Keratinocyte (primary cell): ENCODE results near the gene PABPN1L. TPM values are rescaled to one million over a fixed set of nuclear protein-coding genes. Genes with fewer than 3 reads are reported as not detected.

Experiments
- DNase-seq: peaks from one replicate; pipeline ENCODE4 v3.0.0-alpha.2; 2011; ENCODE audit warnings: low read depth, missing footprints, low spot score
- FAIRE-seq: peaks from 2 replicates; lab custom pipeline; 2011; peaks lifted over from hg19 to GRCh38; lab: Jason Lieb, UNC
- H2AFZ ChIP-seq: 2 replicates; pipeline ENCODE4 v1.6.0; 2012; ENCODE audit warnings: low read length, control low read depth, inconsistent platforms; ENCODE audit not compliant: control insufficient read depth
- H3K27ac ChIP-seq: 2 replicates; pipeline ENCODE4 v1.5.1; 2011; ENCODE audit warnings: low read length; ENCODE audit not compliant: control insufficient read depth, insufficient read depth
- H3K27me3 ChIP-seq: 3 replicates; pipeline ENCODE4 v1.6.0; 2011; ENCODE audit warnings: low read length; ENCODE audit not compliant: control insufficient read depth, insufficient read depth; ENCODE audit errors: extremely low read depth
- H3K36me3 ChIP-seq, 2 experiments: 2 replicates in 1 of 2; 3 replicates in 1 of 2; pipeline ENCODE4 v1.5.1; 2011; ENCODE audit warnings: low read length in 2 of 2, mild to moderate bottlenecking in 1 of 2; ENCODE audit not compliant: control insufficient read depth in 2 of 2, insufficient read depth in 2 of 2; ENCODE audit errors: extremely low read depth in 1 of 2
- H3K4me1 ChIP-seq: 3 replicates; pipeline ENCODE4 v1.5.1; 2011; ENCODE audit warnings: low read length; ENCODE audit not compliant: control insufficient read depth, insufficient read depth; ENCODE audit errors: extremely low read depth
- H3K4me2 ChIP-seq: 3 replicates; pipeline ENCODE4 v1.6.0; 2011; ENCODE audit warnings: low read depth, low read length; ENCODE audit not compliant: control insufficient read depth, insufficient read depth; ENCODE audit errors: extremely low read depth
- H3K4me3 ChIP-seq, 3 experiments: fragments of 200-600 bp in 1 of 3; sonication (generic) in 1 of 3; 2 replicates in 2 of 3; 3 replicates in 1 of 3; pipeline ENCODE4 v1.5.1; 2011 to 2016; ENCODE audit warnings: low read length in 3 of 3, mild to moderate bottlenecking in 3 of 3, control low read depth in 2 of 3, inconsistent platforms in 1 of 3, low read depth in 1 of 3, mixed read lengths in 1 of 3, mixed run types in 1 of 3, moderate library complexity in 1 of 3; ENCODE audit not compliant: control insufficient read depth in 2 of 3, insufficient read depth in 2 of 3; ENCODE audit errors: extremely low read depth in 1 of 3
- H3K79me2 ChIP-seq: 2 replicates; pipeline ENCODE4 v1.6.0; 2012; ENCODE audit warnings: low read length; ENCODE audit not compliant: control insufficient read depth, insufficient read depth
- H3K9ac ChIP-seq: 3 replicates; pipeline ENCODE4 v1.6.0; 2011; ENCODE audit warnings: low read length; ENCODE audit not compliant: control insufficient read depth, insufficient read depth; ENCODE audit errors: extremely low read depth
- H3K9me1 ChIP-seq: 3 replicates; pipeline ENCODE4 v1.6.0; 2011; ENCODE audit warnings: low read length; ENCODE audit not compliant: control insufficient read depth, insufficient read depth; ENCODE audit errors: extremely low read depth
- H3K9me3 ChIP-seq: 2 replicates; pipeline ENCODE4 v1.5.1; 2012; ENCODE audit warnings: low read depth, low read length; ENCODE audit not compliant: control insufficient read depth
- H4K20me1 ChIP-seq: 3 replicates; pipeline ENCODE4 v1.6.0; 2011; ENCODE audit warnings: low read length; ENCODE audit not compliant: control insufficient read depth, insufficient read depth; ENCODE audit errors: extremely low read depth
- CTCF ChIP-seq, 3 experiments: IDR thresholded peaks in 1 of 3; conservative IDR thresholded peaks in 1 of 3; optimal IDR thresholded peaks in 1 of 3; 2 replicates in 2 of 3; 3 replicates in 1 of 3; pipeline versions ENCODE3 to v1.5.1; 2011; ENCODE audit warnings: low read length in 3 of 3, mild to moderate bottlenecking in 3 of 3, moderate library complexity in 2 of 3, control low read depth in 1 of 3, inconsistent platforms in 1 of 3; ENCODE audit not compliant: insufficient read depth in 2 of 3; ENCODE audit errors: extremely low read depth in 1 of 3
- EZH2 ChIP-seq: IDR thresholded peaks from one replicate; pipeline ENCODE4 v1.6.1; 2012; ENCODE audit warnings: inconsistent platforms, mild to moderate bottlenecking, low read length, moderate library complexity
- dilution Hi-C: fragments of 300-500 bp; cut with MboI; formaldehyde crosslinking; loops from one replicate; pipeline ENCODE4 v1.7.0; 2020; ENCODE audit warnings: low sequenced_read_pairs; ENCODE audit not compliant: extremely low pct_ligation_motif_present
- polyA plus RNA-seq, 5 experiments: library from polyadenylated mRNA; depleted of rRNA in 3 of 5; stranded (reverse) in 3 of 5; stranded (forward) in 1 of 5; unstranded in 1 of 5; fragments of >200 nt; gene quantifications; 1 replicate in 1 of 5; 2 replicates in 3 of 5; 3 replicates in 1 of 5; pipeline versions ENCODE4 v1.2.1 to v1.2.3, GENCODE V29; 2011 to 2012; ENCODE audit warnings: missing spikeins in 2 of 5, low read depth in 1 of 5, low replicate concordance in 1 of 5

PABPN1L gene
- polyA plus RNA-seq, 1 donor (not counting 4 experiments of a cell fraction or from before 2014, with no cell fraction given) = not detected

DNA sequence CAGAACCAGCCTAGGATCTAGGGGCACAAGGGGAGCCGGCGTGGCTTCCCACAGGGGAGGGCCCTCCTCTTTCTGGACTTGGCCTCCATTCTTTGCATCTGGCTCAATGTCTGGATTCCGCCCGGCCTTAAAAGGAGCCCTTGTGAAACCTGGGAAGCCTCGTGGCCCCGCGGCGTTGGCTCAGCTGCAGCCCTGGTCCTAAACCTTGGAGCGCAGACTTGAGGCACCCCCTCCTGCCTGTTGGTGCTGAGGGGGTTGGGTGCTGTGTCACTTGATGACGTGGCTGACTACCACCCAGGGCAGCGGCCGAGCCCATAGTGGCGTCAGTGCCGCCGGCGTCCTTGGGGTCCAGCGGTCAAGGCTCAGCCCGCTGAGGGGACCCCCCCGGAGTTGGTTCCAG is 5.1 kb downstream of the PABPN1L start:
- Histone ChIP-seq H3K9me3 (no peaks in the 10 kb centered on the region), H3K9ac (no peak overlapping the region), H3K4me1 (no peaks in the 10 kb centered on the region), H3K79me2 (peaks cover 3% of the 10 kb centered on the region), H2AFZ (no peak overlapping the region), H3K36me3 (peaks cover 3 to 18% of the 10 kb centered on the region in 2 experiments), H3K27me3 (no peaks in the 10 kb centered on the region), H3K27ac (no peak overlapping the region), H3K9me1 (no peaks in the 10 kb centered on the region), H3K4me2 (no peak overlapping the region), H4K20me1 (no peaks in the 10 kb centered on the region), H3K4me3 (no peak overlapping the region)
- no peak for TF ChIP-seq EZH2
- no peak for TF ChIP-seq CTCF (optimal IDR thresholded peaks at IDR 0.05 in 1 of 3, IDR thresholded peaks at IDR 0.05 in 1 of 3, conservative IDR thresholded peaks at IDR 0.05 in 1 of 3; ENCODE audit: extremely low read depth in 1 of 3, insufficient read depth in 2 of 3, low read length in 3 of 3)
- FAIRE-seq (no peak), DNase-seq (no peak)
- dilution Hi-C loops = no loop called here

DNA sequence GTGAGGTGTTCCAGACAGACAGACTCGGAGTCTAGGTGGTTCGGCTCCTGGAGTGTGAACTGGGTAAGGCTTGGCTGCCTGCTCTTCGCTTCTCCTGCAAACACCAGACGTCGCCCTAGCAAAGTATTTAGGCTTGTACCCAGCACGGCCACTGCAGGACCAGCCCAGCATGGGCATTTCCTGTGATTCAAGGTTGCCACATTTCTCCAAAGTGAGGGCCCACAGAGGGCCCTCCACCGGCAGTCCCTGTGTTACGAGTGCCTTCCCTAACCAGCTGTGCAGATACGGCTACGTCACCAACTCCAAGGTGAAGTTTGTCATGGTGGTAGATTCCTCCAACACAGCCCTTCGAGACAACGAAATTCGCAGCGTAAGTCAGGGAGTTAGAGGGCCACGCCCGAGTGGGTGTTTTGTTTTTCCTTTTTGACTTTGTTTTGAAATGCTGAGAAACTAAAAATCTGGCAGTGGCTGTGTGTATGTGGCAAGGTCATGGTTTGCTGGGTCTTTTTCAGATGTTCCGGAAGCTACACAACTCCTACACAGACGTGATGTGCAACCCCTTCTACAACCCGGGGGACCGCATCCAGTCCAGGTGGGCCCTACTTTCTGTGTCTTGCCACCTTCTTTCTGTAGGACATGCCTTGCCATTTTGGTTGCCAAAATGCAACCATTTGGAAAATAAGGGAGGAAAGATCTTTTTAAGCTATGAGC is 6.9 kb downstream of the PABPN1L start:
- no peaks in the 10 kb centered on the region for H3K9me3 ChIP-seq
- no peak overlapping the region for H3K27ac ChIP-seq
- H3K27me3 ChIP-seq = no peaks in the 10 kb centered on the region
- dilution Hi-C loops = no loop called here
- H4K20me1 ChIP-seq = no peaks in the 10 kb centered on the region
- H3K4me2 ChIP-seq = no peak overlapping the region
- TF ChIP-seq CTCF (optimal IDR thresholded peaks at IDR 0.05 in 1 of 3, IDR thresholded peaks at IDR 0.05 in 1 of 3, conservative IDR thresholded peaks at IDR 0.05 in 1 of 3; ENCODE audit: extremely low read depth in 1 of 3, insufficient read depth in 2 of 3, low read length in 3 of 3) (no peak), EZH2 (no peak)
- peaks cover 5% of the 10 kb centered on the region for H3K4me1 ChIP-seq
- peaks cover 3 to 18% of the 10 kb centered on the region in 2 experiments for H3K36me3 ChIP-seq
- H3K4me3 ChIP-seq = no peak overlapping the region
- H3K79me2 ChIP-seq = peaks cover 5% of the 10 kb centered on the region
- FAIRE-seq (no peak), DNase-seq (no peak)
- H2AFZ ChIP-seq = no peak overlapping the region
- H3K9me1 ChIP-seq = no peaks in the 10 kb centered on the region
- no peak overlapping the region for H3K9ac ChIP-seq
